HEK293T (cell line): ENCODE data around the gene CCDC33.

Experiments
- BHLHE40 ChIP-seq: fragments of 450-650 bp; IDR thresholded peaks from 2 replicates; pipeline ENCODE4 v1.6.1; 2016; ENCODE audit warnings: mild to moderate bottlenecking, moderate library complexity, borderline replicate concordance
- HDGF ChIP-seq: fragments of 450-650 bp; IDR thresholded peaks from 2 replicates; pipeline ENCODE4 v1.6.1; 2017; ENCODE audit warnings: antibody characterized with exemption, borderline replicate concordance
- L3MBTL2 ChIP-seq: fragments of 450-650 bp; conservative IDR thresholded peaks from 2 replicates; pipeline ENCODE4 v1.6.1; 2016; ENCODE audit warnings: mild to moderate bottlenecking
- LEF1 ChIP-seq: fragments of 450-650 bp; IDR thresholded peaks from 2 replicates; pipeline ENCODE4 v1.6.1; 2017; ENCODE audit warnings: mild to moderate bottlenecking, borderline replicate concordance

DNA sequence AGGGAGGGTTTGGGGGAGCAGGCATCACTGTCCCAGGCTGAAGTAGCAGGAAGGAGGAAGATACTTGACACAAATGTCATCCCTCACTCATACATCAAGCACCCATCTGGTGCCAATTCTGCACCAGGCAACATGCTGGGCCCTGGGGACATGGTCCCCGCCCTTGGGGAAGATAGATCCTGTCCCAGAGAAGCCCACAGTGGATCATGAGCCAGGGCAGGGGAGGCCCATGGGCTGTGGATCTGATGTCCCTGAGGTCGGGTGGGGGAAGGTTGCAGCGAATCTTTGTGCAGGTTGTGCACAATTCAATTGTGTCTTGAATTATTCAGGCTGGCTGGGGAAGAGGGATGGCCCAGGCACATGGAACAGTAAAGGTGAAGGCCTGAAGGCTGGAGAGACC lies 6.4 kb upstream of the CCDC33 start:
- TF ChIP-seq HDGF (no peak), BHLHE40 (no peak), L3MBTL2 (no peak), LEF1 (no peak)
